Hematopoietic multipotent progenitor cell treated with erythropoietin and hydrocortisone succinate and interleukin-3 and kit ligand, for 15 days (in vitro differentiated cells): ENCODE data around the gene ZNF668.

ENCODE experiments used
- DNase-seq: peaks from one replicate; pipeline ENCODE4 v3.0.0-alpha.2; 2015; ENCODE audit warnings: low spot score

ZNF668 gene

GRCh38 chr16:31081428-31082351, 7.7 kb upstream of the ZNF668 start:
- no peak for DNase-seq

DNA sequence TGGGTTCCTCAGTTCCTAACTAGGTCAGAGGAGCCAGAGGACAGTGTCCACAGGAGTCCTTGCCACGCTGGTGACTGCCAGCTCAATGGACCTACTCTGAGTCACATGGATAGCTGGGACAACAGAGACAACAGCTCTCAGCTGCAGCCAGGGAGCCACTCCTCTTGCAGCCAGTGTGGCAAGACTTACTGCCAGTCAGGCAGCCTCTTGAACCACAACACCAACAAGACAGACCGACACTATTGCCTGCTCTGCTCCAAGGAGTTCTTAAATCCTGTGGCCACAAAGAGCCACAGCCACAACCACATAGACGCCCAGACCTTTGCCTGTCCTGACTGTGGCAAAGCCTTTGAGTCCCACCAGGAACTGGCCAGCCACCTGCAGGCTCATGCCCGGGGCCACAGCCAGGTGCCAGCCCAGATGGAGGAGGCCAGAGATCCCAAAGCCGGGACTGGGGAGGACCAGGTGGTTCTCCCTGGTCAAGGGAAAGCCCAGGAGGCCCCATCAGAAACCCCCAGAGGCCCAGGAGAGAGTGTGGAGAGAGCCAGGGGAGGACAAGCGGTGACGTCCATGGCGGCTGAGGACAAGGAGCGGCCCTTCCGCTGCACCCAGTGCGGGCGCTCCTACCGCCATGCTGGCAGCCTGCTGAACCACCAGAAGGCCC, 6.8 kb upstream of the ZNF668 start:
- DNase-seq = no peak

DNA sequence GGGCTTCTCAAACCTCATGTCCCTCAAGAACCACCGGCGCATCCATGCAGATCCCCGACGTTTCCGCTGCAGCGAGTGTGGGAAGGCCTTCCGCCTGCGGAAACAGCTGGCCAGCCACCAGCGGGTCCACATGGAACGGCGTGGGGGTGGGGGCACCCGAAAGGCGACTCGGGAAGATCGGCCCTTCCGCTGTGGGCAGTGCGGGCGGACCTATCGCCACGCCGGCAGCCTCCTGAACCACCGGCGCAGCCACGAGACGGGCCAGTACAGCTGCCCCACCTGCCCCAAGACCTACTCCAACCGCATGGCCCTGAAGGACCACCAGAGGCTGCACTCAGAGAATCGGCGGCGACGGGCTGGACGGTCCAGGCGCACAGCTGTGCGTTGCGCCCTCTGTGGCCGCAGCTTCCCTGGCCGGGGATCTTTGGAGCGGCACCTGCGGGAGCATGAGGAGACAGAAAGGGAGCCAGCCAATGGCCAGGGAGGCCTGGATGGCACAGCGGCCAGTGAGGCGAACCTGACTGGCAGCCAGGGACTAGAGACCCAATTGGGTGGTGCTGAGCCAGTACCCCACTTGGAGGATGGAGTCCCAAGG, 6.1 kb upstream of the ZNF668 start:
- DNase-seq = no peak

GRCh38 chr16:31079342-31079944, 5.4 kb upstream of the ZNF668 start:
- no peak for DNase-seq

GRCh38 chr16:31078597-31079341, 4.7 kb upstream of the ZNF668 start:
- DNase-seq = no peak

GRCh38 chr16:31077592-31078396, 3.8 kb upstream of the ZNF668 start:
- peak; percentile 83 for DNase-seq

- DNase-seq = no peak
Measured at GRCh38 chr16:31077024-31077423, 3.0 kb upstream of the ZNF668 start.

DNA sequence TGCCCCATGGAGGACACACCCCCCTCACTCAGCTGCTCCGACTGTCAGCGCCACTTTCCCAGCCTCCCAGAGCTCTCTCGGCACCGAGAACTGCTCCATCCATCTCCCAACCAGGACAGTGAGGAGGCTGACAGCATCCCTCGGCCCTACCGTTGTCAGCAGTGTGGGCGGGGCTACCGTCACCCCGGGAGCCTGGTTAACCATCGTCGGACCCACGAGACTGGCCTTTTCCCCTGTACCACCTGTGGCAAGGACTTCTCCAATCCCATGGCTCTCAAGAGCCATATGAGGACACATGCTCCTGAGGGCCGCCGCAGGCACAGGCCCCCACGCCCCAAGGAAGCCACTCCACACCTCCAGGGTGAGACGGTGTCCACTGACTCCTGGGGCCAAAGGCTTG, 2.3 kb upstream of the ZNF668 start:
- DNase-seq = no peak

DNA sequence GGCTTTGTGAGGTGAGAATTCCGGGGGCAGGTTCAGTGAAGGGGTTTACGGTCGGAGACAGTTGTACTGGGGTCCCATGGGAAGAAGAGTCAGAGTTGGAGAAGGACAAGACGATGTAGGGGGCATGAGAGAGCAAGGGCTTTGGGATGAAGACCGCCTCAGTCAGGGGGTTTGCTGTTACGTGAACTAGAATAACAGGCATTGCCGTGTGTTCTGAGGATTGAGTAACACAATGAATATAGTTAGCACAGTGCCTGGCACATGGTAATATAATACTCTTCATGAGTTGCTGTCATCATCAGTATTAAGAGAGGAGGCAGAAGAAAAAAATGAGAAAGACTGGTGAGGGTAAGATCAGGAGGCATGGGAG, 759 bp upstream of the ZNF668 start:
- DNase-seq = no peak

- DNase-seq = peak; percentile 82
Measured at GRCh38 chr16:31073142-31073969, 684 bp downstream of the ZNF668 start.

DNA sequence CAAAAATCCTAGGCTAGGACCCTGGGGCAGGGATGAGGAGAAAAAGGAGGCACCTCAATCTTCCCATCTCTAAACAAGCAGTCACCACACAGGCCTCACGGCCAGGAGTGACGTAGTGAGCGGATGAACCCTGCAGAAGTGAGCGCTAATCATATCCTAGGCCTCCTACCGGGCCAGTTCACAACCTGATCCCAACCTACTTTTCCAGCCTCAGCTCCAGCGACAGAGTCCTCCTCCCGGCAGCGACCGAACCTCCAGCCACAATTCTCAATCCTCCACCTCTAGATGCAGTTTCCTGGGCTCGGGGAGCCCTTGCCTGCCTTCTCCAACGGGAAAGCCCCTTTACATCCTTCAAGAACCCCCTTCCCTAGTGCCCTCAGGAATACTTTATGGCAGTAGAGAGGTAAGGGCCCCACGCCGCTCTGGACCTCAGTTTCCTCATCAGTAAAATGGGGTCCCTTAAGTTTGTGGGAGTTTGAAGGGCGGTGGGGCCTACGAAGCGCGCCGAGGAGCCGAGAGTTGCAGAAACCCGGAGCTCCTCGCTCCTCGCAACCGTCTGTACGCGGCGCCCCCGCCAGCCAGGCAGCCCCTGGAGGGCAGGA, 1.4 kb downstream of the ZNF668 start:
- peak; percentile 47 for DNase-seq

DNA sequence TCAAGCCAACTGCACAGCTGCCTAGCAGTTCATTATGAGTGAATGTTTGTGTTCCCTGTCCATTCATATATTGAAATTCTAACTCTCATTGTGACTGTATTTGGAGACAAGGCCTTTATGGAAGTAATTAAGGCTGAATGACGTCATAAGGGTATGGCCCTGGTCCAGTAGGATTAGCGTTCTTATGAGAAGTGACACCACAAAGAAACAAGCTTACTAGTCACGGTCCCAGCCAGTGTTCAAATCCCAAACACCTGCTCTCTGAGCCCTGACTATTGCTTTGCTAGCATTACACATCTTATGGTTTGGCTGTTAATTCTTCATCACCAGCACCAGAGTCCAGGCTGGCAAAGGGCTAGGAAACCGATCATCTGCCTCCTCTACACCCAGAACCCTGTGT, 2.2 kb downstream of the ZNF668 start:
- DNase-seq = peak; percentile 12

DNA sequence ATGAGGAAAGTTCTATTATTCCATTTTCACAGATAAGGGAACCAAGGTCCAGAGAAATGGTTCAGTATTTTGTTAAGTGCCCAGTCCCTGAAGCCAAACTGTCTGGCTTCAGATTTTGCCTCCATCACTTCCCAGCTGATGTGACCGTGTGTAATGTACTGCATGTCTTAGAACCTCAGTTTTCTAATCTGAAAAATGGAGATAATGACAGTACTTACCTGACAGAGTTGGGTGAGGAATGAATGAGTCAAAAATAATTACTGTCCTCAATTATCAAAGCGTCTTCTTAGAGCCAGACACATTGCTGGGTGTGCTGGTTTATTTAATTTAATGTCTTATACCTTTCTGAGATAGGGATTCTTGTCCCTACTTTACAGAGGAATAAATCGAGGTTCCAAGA, 6.7 kb downstream of the ZNF668 start:
- no peak for DNase-seq

GRCh38 chr16:31064882-31065461, 9.1 kb downstream of the ZNF668 start:
- DNase-seq = no peak

DNA sequence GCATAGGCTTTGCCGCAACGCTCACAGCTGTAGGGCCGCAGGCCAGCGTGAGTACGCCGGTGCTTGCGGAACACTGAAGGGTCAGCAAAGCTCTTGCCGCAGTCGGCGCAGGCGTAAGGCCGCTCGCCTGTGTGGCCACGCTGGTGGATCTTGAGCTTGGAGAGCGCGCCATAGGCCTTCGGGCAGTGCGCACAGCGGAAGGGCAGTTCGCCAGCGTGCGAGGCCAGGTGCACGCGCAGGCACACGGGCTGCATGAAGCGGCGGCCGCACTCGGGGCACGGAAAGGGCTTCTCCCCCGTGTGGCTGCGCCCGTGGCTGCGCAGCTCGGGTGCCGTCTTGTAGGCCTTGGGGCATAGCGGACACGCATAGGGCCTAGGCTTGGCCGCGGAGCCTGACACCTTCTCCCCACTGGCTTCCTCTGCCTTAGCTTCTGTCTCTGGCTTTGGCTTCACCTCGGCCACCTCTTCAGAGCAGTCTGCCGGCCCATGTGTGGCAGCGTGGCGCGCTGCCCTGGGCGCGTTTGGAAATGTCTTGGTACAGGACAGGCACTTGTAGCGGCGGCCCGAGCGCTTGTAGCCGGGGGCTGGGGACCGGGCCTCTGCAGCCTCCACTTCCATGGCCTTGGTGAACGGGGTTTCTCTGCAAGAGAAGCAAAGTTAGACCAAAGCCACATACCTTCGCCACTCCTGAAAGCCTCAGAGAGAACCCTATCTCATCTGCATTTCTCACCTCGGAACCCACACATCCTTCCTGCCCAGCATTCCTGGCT, 10.0 kb downstream of the ZNF668 start:
- no peak for DNase-seq

GRCh38 chr16:31063495-31063842, 10.6 kb downstream of the ZNF668 start:
- no peak for DNase-seq

DNA sequence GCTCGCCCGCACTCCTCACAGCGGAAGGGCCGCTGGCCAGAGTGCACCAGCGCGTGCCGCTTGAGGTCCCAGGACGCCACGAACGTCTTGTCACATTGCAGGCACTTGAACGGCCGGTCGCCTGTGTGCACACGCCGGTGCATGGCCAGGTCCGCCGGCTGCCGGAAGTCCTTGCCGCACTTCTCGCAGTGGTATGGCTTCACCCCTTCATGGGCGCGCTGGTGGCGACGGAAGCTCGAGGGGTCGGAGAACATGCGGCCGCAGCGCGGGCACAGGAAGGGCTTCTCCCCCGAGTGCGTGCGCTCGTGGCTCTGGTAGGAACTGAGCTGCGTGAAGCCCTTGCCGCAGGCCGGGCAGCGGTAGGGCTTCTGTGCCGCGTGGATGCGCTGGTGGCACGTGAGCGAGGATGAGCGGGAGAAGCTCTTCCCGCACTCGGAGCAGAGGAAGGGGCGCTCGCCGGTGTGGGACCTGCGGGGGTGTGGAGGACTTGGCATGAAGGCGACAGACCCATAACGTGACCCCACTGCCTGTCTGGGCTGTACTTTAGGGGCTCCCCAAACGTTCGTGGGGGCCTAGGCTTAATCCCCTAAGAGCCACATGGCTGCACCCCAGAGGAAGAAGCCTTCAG, 12.1 kb downstream of the ZNF668 start:
- DNase-seq = no peak

DNA sequence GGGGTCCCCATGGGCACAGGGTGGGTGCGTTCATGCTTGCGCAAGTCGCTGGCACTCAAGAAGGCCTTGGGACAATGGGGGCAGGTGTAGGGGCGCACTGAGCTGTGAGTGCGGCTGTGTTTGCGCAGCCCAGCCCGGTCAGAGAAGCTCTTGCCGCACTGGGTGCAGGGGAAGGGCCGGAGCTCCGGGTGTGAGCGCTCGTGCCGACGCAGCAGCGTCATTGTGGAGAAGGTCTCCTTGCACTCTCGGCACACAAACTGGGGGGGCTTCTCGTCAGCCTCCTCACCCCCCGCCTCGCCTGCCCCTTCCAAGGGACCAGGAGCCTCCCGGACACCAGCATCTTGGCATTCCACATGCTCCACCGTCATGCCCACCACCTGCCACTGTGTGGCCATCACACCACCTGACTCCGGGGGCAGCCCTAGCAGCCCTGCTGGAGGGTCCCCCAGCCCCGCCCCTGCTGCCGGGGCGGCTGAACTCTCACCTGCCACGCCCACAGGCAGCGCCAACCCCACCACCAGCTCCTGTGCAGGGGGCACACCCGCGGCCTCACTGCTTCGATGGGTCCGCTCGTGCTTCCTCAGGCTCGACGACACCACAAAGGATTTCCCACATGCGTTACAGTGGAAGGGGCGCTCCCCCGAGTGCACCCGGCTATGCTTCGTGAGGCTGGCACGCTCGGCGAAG, 12.8 kb downstream of the ZNF668 start:
- no peak for DNase-seq
